Progenitor cell of endocrine pancreas (in vitro differentiated cells): ENCODE results near the gene COL20A1. TPM values are rescaled to one million over a fixed set of nuclear protein-coding genes. Genes with fewer than 3 reads are reported as not detected.

Experiments used
- DNase-seq: peaks from one replicate; pipeline ENCODE4 v3.0.0; 2021; ENCODE audit warnings: low spot score; ENCODE audit not compliant: unreplicated experiment
- H3K27ac Mint-ChIP-seq: 2 replicates; pipeline ENCODE4 v1.8.0; 2021; ENCODE audit warnings: mild to moderate bottlenecking, moderate library complexity, mixed read lengths
- H3K27me3 Mint-ChIP-seq: 2 replicates; pipeline ENCODE4 v1.8.0; 2021; ENCODE audit warnings: mixed read lengths
- H3K36me3 Mint-ChIP-seq: 2 replicates; pipeline ENCODE4 v1.8.0; 2022; ENCODE audit warnings: mixed read lengths; ENCODE audit not compliant: insufficient read depth
- H3K4me1 Mint-ChIP-seq: 2 replicates; pipeline ENCODE4 v1.8.0; 2021; ENCODE audit warnings: low read depth, mixed read lengths
- H3K4me3 Mint-ChIP-seq: 2 replicates; pipeline ENCODE4 v1.8.0; 2021; ENCODE audit warnings: low read depth, mild to moderate bottlenecking, moderate library complexity, mixed read lengths
- H3K9me3 Mint-ChIP-seq: 2 replicates; pipeline ENCODE4 v1.8.0; 2021; ENCODE audit warnings: low read depth, mixed read lengths
- total RNA-seq: library from RNA; stranded (reverse); gene quantifications from 2 replicates; pipeline ENCODE4 v1.2.1, GENCODE V29; 2021
- TF ChIP-seq, protein P1 (sequence below): fragments of 200-600 bp; sonication (generic); IDR thresholded peaks from one replicate; pipeline ENCODE4 v1.5.0; 2021; ENCODE audit warnings: antibody characterized with exemption, mild to moderate bottlenecking; ENCODE audit not compliant: unreplicated experiment

Gene COL20A1
- total RNA-seq, 1 donor from 2014 or later, result 0.24 TPM

DNA sequence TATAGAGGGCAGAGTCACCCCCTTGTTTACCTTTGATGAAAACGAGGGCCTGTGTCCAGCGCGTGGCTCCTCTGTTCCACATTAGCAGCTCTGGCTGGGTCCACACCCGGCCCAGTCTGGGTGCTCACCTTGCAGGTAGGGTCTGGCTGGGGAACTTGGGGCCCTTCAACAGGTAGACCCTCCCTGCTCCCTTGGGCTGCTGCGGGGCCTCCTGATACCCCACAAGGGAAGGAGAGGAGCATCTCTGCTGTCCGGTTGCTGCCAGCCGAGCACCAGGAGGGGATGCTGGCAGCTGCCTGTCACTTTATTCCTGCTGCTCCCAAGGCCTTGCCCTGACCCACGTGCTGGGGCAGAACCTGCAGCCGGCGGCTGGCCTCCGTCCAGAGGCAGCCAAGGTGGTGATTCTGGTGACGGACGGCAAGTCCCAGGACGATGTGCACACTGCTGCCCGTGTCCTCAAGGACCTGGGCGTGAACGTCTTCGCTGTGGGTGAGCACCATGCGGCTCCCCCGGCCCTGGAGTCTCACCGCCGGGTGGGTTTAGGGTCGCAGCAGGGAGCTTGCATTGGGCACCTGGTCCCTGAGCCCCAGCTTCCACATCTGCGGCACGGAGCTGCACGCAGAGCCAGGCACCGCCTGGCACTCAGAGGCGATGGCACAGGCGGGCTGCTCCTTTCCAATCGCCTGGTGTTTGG is 15.4 kb downstream of the COL20A1 start:
- Mint-ChIP-seq H3K36me3 (no peaks in the 10 kb centered on the region), H3K9me3 (no peaks in the 10 kb centered on the region), H3K4me3 (no peak overlapping the region), H3K27me3 (peaks cover 9% of the 10 kb centered on the region), H3K4me1 (no peaks in the 10 kb centered on the region), H3K27ac (no peak overlapping the region)
- no peak for DNase-seq
- TF ChIP-seq, protein P1, sequence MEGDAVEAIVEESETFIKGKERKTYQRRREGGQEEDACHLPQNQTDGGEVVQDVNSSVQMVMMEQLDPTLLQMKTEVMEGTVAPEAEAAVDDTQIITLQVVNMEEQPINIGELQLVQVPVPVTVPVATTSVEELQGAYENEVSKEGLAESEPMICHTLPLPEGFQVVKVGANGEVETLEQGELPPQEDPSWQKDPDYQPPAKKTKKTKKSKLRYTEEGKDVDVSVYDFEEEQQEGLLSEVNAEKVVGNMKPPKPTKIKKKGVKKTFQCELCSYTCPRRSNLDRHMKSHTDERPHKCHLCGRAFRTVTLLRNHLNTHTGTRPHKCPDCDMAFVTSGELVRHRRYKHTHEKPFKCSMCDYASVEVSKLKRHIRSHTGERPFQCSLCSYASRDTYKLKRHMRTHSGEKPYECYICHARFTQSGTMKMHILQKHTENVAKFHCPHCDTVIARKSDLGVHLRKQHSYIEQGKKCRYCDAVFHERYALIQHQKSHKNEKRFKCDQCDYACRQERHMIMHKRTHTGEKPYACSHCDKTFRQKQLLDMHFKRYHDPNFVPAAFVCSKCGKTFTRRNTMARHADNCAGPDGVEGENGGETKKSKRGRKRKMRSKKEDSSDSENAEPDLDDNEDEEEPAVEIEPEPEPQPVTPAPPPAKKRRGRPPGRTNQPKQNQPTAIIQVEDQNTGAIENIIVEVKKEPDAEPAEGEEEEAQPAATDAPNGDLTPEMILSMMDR, result no peak

DNA sequence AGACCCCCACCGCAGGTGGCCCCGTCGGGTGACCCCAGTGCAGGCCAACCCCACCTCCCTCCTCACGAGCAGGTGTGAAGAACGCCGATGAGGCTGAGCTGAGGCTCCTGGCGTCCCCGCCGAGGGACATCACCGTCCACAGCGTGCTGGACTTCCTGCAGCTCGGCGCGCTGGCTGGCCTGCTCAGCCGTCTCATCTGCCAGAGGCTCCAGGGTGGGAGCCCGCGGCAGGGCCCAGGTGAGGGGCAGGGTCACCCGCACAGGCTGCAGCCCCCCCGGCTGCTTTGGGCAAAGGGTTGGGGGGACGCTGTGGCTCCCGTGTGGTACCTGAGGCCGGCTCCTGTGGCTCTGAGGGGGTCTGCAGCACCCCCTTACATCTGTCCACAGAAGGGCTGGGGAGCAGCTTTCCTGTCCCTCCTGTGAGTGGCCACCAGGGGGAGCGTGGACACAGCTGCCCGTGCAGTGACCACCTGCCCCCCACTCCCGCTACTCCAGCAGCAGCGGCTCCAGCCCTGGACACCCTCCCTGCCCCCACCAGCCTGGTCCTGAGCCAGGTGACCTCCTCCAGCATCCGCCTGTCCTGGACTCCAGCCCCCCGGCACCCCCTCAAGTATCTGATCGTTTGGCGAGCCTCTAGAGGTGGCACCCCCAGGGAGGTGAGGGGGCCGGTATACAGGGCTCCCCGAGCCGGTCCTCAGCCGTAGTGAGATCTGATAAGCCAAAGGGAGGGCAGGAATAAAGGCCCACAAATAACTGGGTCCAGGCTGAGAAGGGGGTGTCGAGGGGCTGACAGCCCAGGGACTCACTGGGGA is 16.5 kb downstream of the COL20A1 start:
- H3K27ac Mint-ChIP-seq, result no peak overlapping the region
- H3K4me1 Mint-ChIP-seq, result no peaks in the 10 kb centered on the region
- no peaks in the 10 kb centered on the region for H3K9me3 Mint-ChIP-seq
- DNase-seq, result peak; percentile 50
- H3K36me3 Mint-ChIP-seq, result no peaks in the 10 kb centered on the region
- H3K27me3 Mint-ChIP-seq, result peaks cover 9% of the 10 kb centered on the region
- no peak overlapping the region for H3K4me3 Mint-ChIP-seq
- TF ChIP-seq, protein P1, result peak; percentile 91

DNA sequence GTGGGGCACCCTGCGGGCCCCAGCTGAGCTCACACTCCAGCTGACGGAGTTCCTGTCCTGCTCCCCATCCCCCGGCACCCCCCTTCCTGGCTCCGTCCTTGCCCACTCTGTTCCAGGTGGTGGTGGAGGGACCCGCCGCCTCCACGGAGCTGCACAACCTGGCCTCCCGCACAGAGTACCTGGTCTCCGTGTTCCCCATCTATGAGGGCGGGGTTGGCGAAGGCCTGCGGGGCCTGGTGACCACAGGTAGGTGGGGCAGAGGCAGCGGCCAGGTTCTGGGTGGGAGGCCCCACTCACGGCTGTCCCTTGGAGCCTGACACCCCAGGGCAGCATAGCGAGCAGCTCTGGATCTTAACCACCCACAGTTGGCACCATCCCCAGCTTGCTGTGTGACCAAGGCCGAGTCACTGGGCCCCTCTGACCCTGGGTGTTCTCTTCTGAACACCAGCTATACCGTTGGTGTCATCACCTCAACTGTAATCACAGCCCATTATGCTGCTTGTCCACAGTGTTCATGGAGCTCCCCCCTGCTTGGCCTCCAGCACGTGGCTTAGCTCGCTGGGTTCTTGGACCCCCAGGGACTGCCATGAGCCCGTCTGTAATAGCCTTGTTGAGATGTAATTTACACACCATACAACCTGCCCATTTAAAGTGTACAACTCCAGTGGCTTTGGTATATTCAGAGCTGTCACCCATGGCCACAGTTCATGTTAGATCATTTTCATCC is 17.4 kb downstream of the COL20A1 start:
- Mint-ChIP-seq H3K27me3 (no peaks in the 10 kb centered on the region), H3K36me3 (no peaks in the 10 kb centered on the region), H3K27ac (no peak overlapping the region)

DNA sequence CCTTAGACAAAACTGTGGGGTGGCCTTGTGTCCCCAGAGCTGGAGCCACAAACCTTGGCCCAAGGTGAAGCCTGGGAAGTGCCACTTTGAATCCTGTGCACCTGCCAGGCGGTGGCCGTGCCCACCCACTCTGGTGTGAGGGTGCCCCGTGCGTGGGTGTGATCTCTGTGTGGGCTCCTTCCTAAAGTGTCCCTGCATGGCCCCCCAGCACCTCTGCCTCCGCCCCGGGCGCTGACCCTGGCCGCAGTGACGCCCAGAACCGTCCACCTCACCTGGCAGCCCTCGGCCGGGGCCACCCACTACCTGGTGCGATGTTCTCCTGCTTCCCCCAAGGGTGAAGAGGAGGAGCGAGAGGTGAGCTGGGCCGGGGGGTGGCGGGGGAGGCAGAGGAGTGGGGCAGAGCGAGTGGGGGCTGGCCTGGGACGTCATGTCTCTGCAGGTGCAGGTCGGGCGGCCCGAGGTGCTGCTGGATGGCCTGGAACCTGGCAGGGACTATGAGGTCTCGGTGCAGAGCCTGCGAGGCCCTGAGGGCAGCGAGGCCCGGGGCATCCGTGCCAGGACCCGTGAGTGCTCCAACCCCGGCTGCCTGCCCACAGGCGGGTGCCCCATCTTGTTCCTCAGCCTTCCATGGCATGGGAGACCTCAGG is 18.3 kb downstream of the COL20A1 start:
- Mint-ChIP-seq H3K27me3 (no peaks in the 10 kb centered on the region), H3K4me1 (no peaks in the 10 kb centered on the region), H3K4me3 (no peak overlapping the region), H3K36me3 (no peaks in the 10 kb centered on the region), H3K27ac (no peak overlapping the region), H3K9me3 (no peaks in the 10 kb centered on the region)
- TF ChIP-seq, protein P1, result no peak
- DNase-seq, result no peak

More for the DNA sequence above, 17.4 kb downstream of the COL20A1 start:
- no peaks in the 10 kb centered on the region for H3K9me3 Mint-ChIP-seq
- H3K4me1 Mint-ChIP-seq, result no peaks in the 10 kb centered on the region
- no peak for DNase-seq
- TF ChIP-seq, protein P1, result no peak
- no peak overlapping the region for H3K4me3 Mint-ChIP-seq

DNA sequence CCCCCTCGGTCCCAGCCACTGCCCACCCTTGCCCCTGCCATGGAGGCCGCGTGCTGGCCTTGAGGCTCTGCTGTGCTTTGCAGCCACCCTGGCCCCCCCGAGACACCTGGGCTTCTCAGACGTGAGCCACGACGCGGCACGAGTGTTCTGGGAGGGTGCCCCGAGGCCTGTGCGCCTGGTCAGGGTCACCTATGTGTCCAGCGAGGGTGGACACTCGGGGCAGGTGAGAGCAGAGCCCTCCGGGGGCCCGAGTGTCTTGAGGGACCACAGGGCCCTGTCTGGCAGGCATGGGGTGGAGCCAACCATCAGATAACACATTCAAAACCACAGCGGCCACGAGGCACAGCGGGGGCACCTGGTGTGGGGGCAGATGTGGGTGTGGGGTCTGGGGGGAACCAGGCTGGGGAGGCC is 18.9 kb downstream of the COL20A1 start:
- Mint-ChIP-seq H3K4me3 (no peak overlapping the region), H3K4me1 (no peaks in the 10 kb centered on the region), H3K9me3 (no peaks in the 10 kb centered on the region), H3K27ac (no peak overlapping the region), H3K36me3 (no peaks in the 10 kb centered on the region), H3K27me3 (no peaks in the 10 kb centered on the region)
- no peak for DNase-seq
- TF ChIP-seq, protein P1, result no peak
